Skeletal muscle satellite cell (primary cell): ENCODE data around the gene ENTPD8.
"Not testable (repeated sequence)": the region's sequence is repeated elsewhere in the genome, so short reads cannot be mapped to it uniquely, and the experiment has no call there.

Experiments used
- H3K27me3 ChIP-seq: 2 replicates; pipeline ENCODE4 v1.7.0; 2013; ENCODE audit warnings: low read length; ENCODE audit not compliant: control insufficient read depth, insufficient read depth
- H3K36me3 ChIP-seq: 2 replicates; pipeline ENCODE4 v1.7.0; 2013; ENCODE audit warnings: mild to moderate bottlenecking, control low read depth, low read length; ENCODE audit not compliant: insufficient read depth
- H3K4me1 ChIP-seq: 2 replicates; pipeline ENCODE4 v1.7.0; 2013; ENCODE audit warnings: low read length; ENCODE audit not compliant: control insufficient read depth, insufficient read depth
- H3K4me2 ChIP-seq: 2 replicates; pipeline ENCODE4 v1.7.0; 2013; ENCODE audit warnings: mild to moderate bottlenecking, low read length
- H3K4me3 ChIP-seq: 2 replicates; pipeline ENCODE4 v1.7.0; 2013; ENCODE audit warnings: low read length
- H3K9ac ChIP-seq: 2 replicates; pipeline ENCODE4 v1.7.0; 2013; ENCODE audit warnings: mild to moderate bottlenecking, low read depth, low read length, moderate library complexity
- H3K9me3 ChIP-seq: replicated peaks from 2 replicates; pipeline ENCODE4 v1.7.0; 2013; ENCODE audit warnings: mild to moderate bottlenecking, control low read depth, low read length

ENTPD8 gene

DNA sequence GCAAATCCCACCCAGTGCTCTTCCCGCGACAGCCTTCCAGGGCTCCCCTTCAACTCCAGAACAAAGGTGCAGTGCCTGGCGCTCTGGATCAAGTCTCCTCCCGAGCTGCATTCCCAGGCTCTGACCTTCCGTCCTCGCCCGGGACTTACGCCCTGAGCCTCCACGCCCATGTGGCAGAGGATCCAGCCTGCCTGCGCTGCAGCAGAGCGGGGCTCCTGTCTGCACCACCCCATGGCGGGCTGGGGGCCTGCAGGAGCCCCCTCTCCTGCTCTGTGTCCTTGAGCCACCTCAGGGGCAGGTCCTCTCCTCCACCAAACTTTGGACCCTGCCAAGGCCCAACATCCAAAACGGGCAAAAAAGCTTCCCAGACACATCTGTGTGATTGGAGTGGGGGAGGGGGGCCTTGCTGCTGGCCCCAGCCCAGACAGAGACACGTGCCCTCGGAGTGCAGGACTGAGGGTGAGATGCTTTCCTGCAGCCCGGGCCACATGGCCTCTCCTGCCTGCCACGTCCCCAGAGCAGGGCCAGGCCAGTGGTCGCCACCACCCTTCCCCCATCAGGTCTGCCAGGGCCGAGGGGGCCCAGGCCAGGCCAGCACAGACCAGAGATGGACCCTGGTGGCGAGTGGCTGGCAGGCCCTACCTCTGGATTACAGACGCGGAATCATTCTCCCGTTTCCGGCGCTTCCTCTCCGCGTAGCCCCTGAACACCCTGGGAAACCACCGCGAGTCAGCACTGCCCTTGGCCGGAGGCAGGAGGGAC is 13.6 kb upstream of the ENTPD8 start:
- Histone ChIP-seq H3K9ac (no peak overlapping the region), H3K36me3 (peaks cover 49% of the 10 kb centered on the region), H3K27me3 (no peaks in the 10 kb centered on the region), H3K4me3 (no peak overlapping the region), H3K4me2 (no peak overlapping the region), H3K4me1 (peaks cover 44% of the 10 kb centered on the region), H3K9me3 (no peaks in the 10 kb centered on the region)

DNA sequence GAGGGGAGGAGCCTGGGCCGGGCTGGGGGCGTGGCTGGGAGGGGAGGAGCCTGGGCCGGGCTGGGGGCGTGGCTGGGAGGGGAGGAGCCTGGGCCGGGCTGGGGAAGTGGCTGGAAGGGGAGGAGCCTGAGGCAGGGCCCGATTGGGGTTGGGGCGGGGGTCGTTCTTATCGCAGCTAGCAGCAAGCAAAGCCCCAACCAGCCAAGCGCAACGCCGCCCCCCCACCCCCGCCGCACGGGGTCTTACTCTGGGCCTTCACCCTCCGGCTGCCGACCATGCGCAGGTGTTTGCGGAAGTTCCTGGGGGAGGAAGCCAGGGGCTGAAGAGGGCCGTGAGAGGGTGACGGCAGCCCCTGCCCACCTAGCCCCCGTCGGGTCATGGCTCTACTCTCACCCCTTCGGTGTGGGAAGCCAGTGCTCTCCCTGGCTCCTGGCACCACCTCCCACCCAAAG is 13.0 kb upstream of the ENTPD8 start:
- Histone ChIP-seq H3K27me3 (no peaks in the 10 kb centered on the region), H3K4me1 (peaks cover 39% of the 10 kb centered on the region), H3K4me2 (no peak overlapping the region), H3K4me3 (no peak overlapping the region), H3K9ac (no peak overlapping the region), H3K36me3 (peaks cover 55% of the 10 kb centered on the region), H3K9me3 (no peaks in the 10 kb centered on the region)

DNA sequence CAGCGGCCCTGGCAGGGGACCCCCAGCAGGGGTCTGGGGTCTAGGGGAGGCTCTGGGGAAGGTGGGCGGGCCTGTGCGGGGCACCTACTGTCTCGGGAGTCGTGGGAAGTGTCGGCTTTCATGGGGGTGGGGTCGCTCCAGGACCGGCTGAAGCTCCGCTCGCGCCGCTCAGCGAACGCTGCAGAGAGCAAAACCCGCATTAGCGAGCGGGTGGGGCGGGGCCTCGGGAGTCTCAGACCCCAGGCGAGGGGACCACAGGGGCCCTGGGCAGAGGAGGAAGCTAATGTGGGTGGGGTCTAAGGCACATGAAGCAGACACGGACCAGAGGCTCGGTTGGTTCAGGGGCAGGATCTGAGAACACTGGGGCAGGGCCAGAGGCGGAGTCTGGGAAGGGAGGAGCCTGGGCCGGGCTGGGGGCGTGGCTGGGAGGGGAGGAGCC is 12.5 kb upstream of the ENTPD8 start:
- H3K4me3 ChIP-seq, result no peak overlapping the region

DNA sequence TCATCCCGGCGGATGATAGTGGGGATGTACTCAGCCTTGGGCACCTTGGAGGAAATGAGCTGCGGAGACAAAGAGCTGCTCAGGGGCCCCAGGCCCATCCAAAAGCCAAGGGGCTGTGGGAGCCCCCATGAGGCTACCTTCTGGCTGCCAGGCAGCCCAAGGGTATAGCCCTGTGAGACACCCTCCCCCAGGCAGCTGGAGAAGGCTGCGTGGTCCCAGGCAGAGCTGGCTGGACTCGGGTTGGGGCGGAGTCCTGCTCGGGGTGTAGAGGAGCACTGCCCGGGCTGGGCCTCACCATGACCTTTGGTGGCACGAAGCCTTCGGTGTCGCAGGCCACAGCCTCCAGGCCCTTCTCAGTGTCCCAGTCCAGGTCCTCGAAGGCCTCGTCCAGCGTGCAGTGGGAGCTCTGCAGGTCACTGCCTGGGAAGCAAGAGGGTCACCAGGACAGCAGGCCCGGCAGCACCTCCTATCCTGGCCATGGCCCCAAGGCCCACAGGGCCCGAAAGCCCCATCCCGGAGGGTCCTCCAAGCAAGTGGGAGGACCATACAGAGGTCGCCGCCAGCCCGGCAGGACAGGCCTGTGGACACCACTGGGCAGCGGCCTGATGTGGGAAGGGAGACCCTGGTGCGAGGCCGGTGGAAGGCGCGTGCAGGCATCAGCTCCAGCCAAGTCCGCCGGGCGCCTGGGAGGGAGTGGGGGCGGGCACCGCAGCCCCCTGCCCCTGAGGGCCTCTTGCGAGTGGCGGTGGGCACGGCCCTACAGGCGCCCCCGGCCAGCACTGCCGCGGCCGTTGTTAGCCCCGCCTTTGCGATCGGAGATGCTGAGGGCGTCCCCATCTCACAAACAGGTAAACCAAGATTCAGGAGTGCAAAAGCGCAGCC is 11.8 kb upstream of the ENTPD8 start:
- Histone ChIP-seq H3K4me3 (no peak overlapping the region), H3K4me1 (peaks cover 35% of the 10 kb centered on the region), H3K36me3 (peaks cover 66% of the 10 kb centered on the region), H3K9ac (no peak overlapping the region), H3K9me3 (no peaks in the 10 kb centered on the region), H3K27me3 (no peaks in the 10 kb centered on the region), H3K4me2 (no peak overlapping the region)

More for the DNA sequence above, 12.5 kb upstream of the ENTPD8 start:
- H3K36me3 ChIP-seq, result peaks cover 60% of the 10 kb centered on the region
- H3K9ac ChIP-seq, result no peak overlapping the region
- H3K9me3 ChIP-seq, result no peaks in the 10 kb centered on the region
- H3K27me3 ChIP-seq, result no peaks in the 10 kb centered on the region
- no peak overlapping the region for H3K4me2 ChIP-seq
- peaks cover 39% of the 10 kb centered on the region for H3K4me1 ChIP-seq

DNA sequence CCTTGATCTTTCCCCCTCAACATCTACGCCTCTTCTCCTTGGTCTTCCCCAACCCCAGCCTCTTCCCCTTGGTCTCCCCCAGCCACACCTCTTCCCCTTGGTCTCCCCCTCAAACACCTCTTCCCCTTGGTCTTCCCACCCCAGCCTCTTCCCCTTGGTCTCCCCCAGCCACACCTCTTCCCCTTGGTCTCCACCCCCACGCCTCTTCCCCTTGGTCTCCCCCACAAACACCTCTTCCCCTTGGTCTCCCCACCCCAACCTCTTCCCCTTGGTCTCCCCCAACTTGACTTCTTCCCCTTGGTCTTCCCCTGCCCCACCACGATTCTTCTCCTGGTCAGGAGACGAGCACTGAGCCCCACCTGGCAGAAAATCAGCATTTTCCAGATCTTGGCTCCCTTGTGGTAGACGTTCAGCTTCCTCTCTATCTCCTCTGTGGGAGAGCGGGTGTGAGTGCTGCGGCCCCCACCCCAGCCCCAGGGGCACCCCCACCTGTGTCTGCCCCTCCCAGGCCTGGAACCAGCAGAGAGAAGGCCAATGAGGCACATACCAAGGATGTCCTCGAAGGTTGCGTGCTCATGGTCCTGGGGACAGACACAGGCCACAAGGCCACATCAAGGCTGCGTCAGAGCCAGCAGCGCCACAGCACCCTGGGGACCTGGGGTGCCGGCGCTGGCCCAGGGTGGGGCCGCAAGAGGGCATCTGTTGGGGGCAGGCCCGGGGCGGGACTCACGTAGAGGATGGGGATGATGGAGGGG is 11.0 kb upstream of the ENTPD8 start:
- Histone ChIP-seq H3K9me3 (no peaks in the 10 kb centered on the region), H3K4me3 (no peak overlapping the region), H3K36me3 (peaks cover 68% of the 10 kb centered on the region), H3K9ac (no peak overlapping the region), H3K4me1 (peaks cover 27% of the 10 kb centered on the region), H3K27me3 (no peaks in the 10 kb centered on the region), H3K4me2 (no peak overlapping the region)

DNA sequence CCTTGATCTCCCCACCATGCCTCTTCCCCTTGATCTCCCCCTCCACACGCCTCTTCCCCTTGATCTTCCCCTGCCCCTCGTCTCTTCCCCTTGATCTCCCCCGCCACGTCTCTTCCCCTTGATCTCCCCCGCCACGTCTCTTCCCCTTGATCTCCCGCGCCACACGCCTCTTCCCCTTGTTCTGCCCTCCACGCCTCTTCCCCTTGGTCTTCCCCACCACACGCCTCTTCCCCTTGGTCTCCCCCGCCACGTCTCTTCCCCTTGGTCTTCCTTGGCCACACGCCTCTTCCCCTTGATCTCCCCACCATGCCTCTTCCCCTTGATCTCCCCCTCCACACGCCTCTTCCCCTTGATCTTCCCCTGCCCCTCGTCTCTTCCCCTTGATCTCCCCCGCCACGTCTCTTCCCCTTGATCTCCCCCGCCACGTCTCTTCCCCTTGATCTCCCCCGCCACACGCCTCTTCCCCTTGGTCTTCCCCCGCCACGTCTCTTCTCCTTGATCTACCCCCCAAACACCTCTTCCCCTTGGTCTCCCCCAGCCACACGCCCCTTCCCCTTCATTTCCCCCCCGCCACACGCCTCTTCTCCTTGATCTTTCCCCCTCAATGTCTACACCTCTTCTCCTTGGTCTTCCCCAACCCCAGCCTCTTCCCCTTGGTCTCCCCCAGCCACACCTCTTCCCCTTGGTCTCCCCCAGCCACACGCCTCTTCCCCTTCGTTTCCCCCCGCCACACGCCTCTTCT is 10.3 kb upstream of the ENTPD8 start:
- not testable (repeated sequence) for H3K27me3 ChIP-seq, H3K9me3 ChIP-seq, H3K9ac ChIP-seq, H3K4me2 ChIP-seq, H3K4me3 ChIP-seq
- peaks cover 62% of the 10 kb centered on the region for H3K36me3 ChIP-seq
- H3K4me1 ChIP-seq, result peaks cover 19% of the 10 kb centered on the region

DNA sequence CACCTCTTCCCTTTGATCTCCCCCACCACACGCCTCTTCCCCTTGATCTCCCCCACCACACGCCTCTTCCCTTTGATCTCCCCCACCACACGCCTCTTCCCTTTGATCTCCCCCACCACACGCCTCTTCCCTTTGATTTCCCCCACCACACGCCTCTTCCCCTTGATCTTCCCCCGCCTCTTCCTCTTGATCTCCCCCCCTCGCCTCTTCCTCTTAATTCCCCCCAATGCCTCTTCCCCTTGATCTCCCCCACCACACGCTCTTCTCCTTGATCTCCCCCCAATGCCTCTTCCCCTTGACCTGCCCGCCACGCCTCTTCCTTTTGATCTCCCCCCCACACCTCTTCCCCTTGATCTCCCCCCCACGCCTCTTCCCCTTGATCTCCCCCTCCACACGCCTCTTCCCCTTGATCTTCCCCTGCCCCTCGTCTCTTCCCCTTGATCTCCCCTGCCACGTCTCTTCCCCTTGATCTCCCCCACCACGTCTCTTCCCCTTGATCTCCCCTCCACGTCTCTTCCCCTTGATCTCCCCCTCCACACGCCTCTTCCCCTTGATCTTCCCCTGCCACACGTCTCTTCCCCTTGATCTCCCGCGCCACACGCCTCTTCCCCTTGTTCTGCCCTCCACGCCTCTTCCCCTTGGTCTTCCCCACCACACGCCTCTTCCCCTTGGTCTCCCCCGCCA is 9.5 kb upstream of the ENTPD8 start:
- not testable (repeated sequence) for H3K4me3 ChIP-seq, H3K27me3 ChIP-seq, H3K4me2 ChIP-seq, H3K9ac ChIP-seq, H3K9me3 ChIP-seq
- Histone ChIP-seq H3K4me1 (peaks cover 15% of the 10 kb centered on the region), H3K36me3 (peaks cover 55% of the 10 kb centered on the region)

DNA sequence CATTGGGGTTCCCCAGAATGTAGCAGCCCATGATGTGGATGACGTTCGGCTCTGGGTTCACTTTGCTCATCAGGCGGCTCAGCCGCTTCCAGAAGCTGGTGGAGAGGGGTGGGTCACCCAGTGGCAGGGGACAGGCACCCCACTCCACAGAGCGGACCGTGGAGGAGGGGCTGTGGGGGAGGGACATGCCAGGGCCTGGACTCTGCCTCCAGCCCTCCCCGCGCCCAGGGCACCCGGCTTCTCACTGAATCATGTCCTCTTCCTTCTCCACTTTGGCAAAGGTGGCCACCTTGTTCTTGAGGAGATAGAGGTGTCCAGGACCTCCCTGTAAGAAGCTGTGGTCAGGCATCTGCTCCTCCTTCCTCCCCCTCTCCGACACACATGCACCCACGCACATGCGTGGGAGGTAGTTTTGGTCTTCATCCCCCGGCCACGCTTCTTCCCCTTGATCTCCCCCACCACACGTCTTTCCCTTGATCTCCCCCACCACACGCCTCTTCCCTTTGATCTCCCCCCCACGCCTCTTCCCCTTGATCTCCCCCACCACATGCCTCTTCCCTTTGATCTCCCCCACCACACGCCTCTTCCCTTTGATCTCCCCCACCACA is 8.9 kb upstream of the ENTPD8 start:
- Histone ChIP-seq H3K4me1 (peaks cover 18% of the 10 kb centered on the region), H3K36me3 (peaks cover 48% of the 10 kb centered on the region)

DNA sequence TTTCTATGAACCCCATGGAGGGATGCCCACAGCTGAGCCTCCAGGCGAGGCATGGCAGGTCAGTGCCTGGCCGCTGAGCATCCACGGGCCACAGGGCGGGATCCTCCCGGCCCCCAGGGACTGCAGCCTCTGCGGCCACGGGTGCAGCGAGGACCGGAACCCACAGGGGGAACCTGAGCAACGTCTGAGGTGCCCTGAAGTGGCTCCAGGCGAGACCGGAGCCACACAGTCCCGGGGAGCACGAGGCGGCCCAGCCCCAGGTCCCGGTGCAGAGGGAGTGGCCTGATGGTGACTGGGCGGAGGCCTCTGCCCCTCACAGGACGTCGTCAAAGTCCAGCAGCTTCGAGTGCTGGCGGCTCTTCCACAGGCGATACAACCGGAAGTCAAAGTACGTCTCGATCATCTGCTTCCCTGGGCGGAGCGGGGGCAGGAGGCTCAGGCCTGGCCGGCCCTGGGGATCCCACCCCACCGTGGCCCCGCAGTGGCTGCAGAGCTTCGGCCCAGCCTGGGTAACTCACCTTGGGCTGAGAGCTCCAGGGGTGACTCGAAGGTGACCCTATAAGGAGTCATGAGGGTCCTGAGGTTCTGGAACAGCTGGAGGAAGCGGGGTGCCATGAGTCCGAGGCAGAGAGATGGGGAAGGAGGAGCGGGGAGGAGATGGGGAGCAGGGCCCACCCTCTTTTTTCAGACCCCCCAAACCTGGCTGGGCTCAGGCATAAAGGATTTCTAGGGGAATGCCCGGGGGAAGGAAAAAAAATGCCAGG is 8.1 kb upstream of the ENTPD8 start:
- no peak overlapping the region for H3K4me3 ChIP-seq
- H3K36me3 ChIP-seq, result peaks cover 41% of the 10 kb centered on the region
- peaks cover 12% of the 10 kb centered on the region for H3K4me1 ChIP-seq
- no peaks in the 10 kb centered on the region for H3K27me3 ChIP-seq
- H3K4me2 ChIP-seq, result no peak overlapping the region
- no peak overlapping the region for H3K9ac ChIP-seq
- no peaks in the 10 kb centered on the region for H3K9me3 ChIP-seq

More for the DNA sequence above, 8.9 kb upstream of the ENTPD8 start:
- no peaks in the 10 kb centered on the region for H3K9me3 ChIP-seq
- no peak overlapping the region for H3K9ac ChIP-seq
- H3K27me3 ChIP-seq, result no peaks in the 10 kb centered on the region
- H3K4me3 ChIP-seq, result no peak overlapping the region
- H3K4me2 ChIP-seq, result no peak overlapping the region

DNA sequence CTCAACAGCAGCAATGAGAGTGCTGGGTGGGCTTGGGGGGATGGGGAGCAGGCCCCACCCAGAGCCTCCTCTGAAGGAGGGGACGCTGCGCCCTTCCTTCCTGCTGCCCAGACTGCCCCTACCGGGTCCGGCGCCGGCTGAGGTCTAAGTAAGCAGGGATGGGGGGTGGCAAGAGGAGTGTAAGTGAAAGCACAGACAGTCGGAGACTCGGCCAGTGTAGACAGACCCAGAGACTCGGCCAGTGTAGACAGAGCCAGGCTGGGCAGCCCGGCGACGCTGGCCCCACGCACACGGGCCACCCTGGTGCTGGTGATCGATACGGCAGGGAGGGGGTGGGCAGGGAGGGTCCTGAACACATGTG is 7.4 kb upstream of the ENTPD8 start:
- Histone ChIP-seq H3K4me1 (peaks cover 11% of the 10 kb centered on the region), H3K36me3 (peaks cover 36% of the 10 kb centered on the region), H3K9ac (no peak overlapping the region)

More for the DNA sequence above, 7.4 kb upstream of the ENTPD8 start:
- Histone ChIP-seq H3K4me3 (no peak overlapping the region), H3K27me3 (no peaks in the 10 kb centered on the region), H3K4me2 (no peak overlapping the region), H3K9me3 (no peaks in the 10 kb centered on the region)
